ENCODE measurements around the gene LRRC14B.

The LRRC14B gene

GRCh38 chr5:157801-158200 lies 33.5 kb upstream of the LRRC14B start:
- peaks cover 16% of the 10 kb centered on the region for H3K27me3 ChIP-seq (ENCODE audit: insufficient read depth, poor library complexity, severe bottlenecking)
- no peak for DNase-seq (ENCODE audit: low read depth in 1 of 2, low spot score in 1 of 2)
- no peak overlapping the region for H3K27ac ChIP-seq (replicated peaks)
- H3K4me3 ChIP-seq (replicated peaks; ENCODE audit: insufficient read depth, low read length), result no peak overlapping the region
- TF ChIP-seq GABPA (IDR thresholded peaks at IDR 0.05; ENCODE audit: low read depth), result no peak
- TF ChIP-seq POLR2AphosphoS5 (IDR thresholded peaks at IDR 0.05; ENCODE audit: low read depth), result no peak
- no peak for TF ChIP-seq SPI1 (IDR thresholded peaks at IDR 0.05; ENCODE audit: borderline replicate concordance, low read depth)
- TF ChIP-seq CTCF (IDR thresholded peaks at IDR 0.05; ENCODE audit: insufficient read depth, low read length), result no peak

- Histone ChIP-seq H3K4me3 (replicated peaks; ENCODE audit: insufficient read depth, low read length) (no peak overlapping the region), H3K27me3 (ENCODE audit: insufficient read depth, poor library complexity, severe bottlenecking) (peaks cover 16% of the 10 kb centered on the region), H3K27ac (replicated peaks) (no peak overlapping the region)
- no peak for DNase-seq (ENCODE audit: low read depth in 1 of 2, low spot score in 1 of 2)
- no peak for TF ChIP-seq CTCF (IDR thresholded peaks at IDR 0.05; ENCODE audit: insufficient read depth, low read length)
Observed at GRCh38 chr5:158807-159447, 32.4 kb upstream of the LRRC14B start.

- no peak for TF ChIP-seq CTCF (IDR thresholded peaks at IDR 0.05; ENCODE audit: insufficient read depth, low read length)
- no peak for TF ChIP-seq POLR2AphosphoS5 (IDR thresholded peaks at IDR 0.05; ENCODE audit: low read depth)
- no peak for TF ChIP-seq REST (IDR thresholded peaks at IDR 0.05; ENCODE audit: insufficient replicate concordance, low read depth)
- no peak for TF ChIP-seq GABPA (IDR thresholded peaks at IDR 0.05; ENCODE audit: low read depth)
- TF ChIP-seq SPI1 (IDR thresholded peaks at IDR 0.05; ENCODE audit: borderline replicate concordance, low read depth), result no peak
- Histone ChIP-seq H3K4me3 (replicated peaks; ENCODE audit: insufficient read depth, low read length) (no peak overlapping the region), H3K27ac (replicated peaks) (no peak overlapping the region), H3K27me3 (ENCODE audit: insufficient read depth, poor library complexity, severe bottlenecking) (peaks cover 16% of the 10 kb centered on the region)
- no peak for DNase-seq (ENCODE audit: low read depth in 1 of 2, low spot score in 1 of 2)
Observed at GRCh38 chr5:159448-160172, 31.7 kb upstream of the LRRC14B start.

GRCh38 chr5:160173-160510 lies 31.2 kb upstream of the LRRC14B start:
- no peak overlapping the region for H3K27ac ChIP-seq (replicated peaks)
- DNase-seq (ENCODE audit: low read depth in 1 of 2, low spot score in 1 of 2), result no peak
- TF ChIP-seq SPI1 (IDR thresholded peaks at IDR 0.05; ENCODE audit: borderline replicate concordance, low read depth), result no peak
- TF ChIP-seq GABPA (IDR thresholded peaks at IDR 0.05; ENCODE audit: low read depth), result no peak
- TF ChIP-seq POLR2AphosphoS5 (IDR thresholded peaks at IDR 0.05; ENCODE audit: low read depth), result no peak
- no peak for TF ChIP-seq CTCF (IDR thresholded peaks at IDR 0.05; ENCODE audit: insufficient read depth, low read length)
- no peak for TF ChIP-seq REST (IDR thresholded peaks at IDR 0.05; ENCODE audit: insufficient replicate concordance, low read depth)

More at GRCh38 chr5:160173-160510, 31.2 kb upstream of the LRRC14B start:
- no peak overlapping the region for H3K4me3 ChIP-seq (replicated peaks; ENCODE audit: insufficient read depth, low read length)
- H3K27me3 ChIP-seq (ENCODE audit: insufficient read depth, poor library complexity, severe bottlenecking), result peaks cover 16% of the 10 kb centered on the region

Measured in HL-60 (cell line).